SK-N-MC (cell line): ENCODE data around the gene GUCY1A2.

Experiments used
- EZH2 ChIP-seq: fragments of 200-600 bp; sonication (generic); IDR thresholded peaks from one replicate; pipeline ENCODE4 v1.6.1; 2017; ENCODE audit warnings: antibody characterized with exemption
- POLR2AphosphoS5 ChIP-seq: IDR thresholded peaks from 2 replicates; pipeline ENCODE4 v1.6.1; 2012; ENCODE audit warnings: mild to moderate bottlenecking, low read depth, low read length, borderline replicate concordance

DNA sequence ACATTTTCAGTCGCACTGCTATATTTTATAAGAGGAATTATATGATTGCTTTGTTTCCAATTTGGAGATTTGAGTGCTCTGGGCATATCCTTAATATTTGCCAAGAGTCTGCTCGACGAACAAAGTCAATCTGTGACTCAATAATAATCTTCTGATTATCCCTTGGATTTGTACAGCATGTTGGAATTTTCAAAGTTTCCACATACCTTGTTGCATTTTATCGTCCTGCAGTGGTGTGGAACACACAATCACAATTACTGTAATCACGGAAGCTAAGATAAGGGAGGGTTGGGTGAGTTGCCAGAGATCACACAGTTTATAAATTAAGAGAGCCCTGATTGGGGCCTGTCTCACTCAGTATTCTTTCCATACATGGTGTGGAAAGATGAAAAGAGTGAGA is 189.3 kb downstream of the GUCY1A2 start:
- TF ChIP-seq POLR2AphosphoS5 (no peak), EZH2 (no peak)
